ENCODE measurements around the gene SETD2. TPM values are rescaled to one million over a fixed set of nuclear protein-coding genes. Genes with fewer than 3 reads are reported as not detected.

SETD2 gene
- total and polyA plus RNA-seq, 7 donors: 12.0 to 72.6 (median 52.3) TPM

GRCh38 chr3:47007482-47008233, 156.3 kb downstream of the SETD2 start:
- peaks cover 0 to 15% (median 9%) of the 10 kb centered on the region in 4 donors for H3K4me1 ChIP-seq
- DNase-seq: peak; percentile 64
- WGBS, 2 donors: 91 to 95% methylated on average over 16 of the region's 16 CpGs
- no peaks in the 10 kb centered on the region for H3K9me3 ChIP-seq
- H3K36me3 ChIP-seq: peaks cover 0 to 33% (median 9%) of the 10 kb centered on the region in 4 donors
- intact Hi-C loops (cut with DNase I): loop anchor here (2.0 to 10.0 kb wide), 3 partner anchors 29 to 157 kb away; partner anchors contain the start of genes NBEAL2 and SETD2
- TF ChIP-seq EP300 (IDR thresholded peaks at IDR 0.05) (no peak), CTCF (IDR thresholded peaks at IDR 0.05) (no peak), POLR2A (IDR thresholded peaks at IDR 0.05) (no peak), POLR2AphosphoS5 (IDR thresholded peaks at IDR 0.05) (no peak)
- H3K27me3 ChIP-seq: no peaks in the 10 kb centered on the region
- H3K4me3 ChIP-seq: no peak overlapping the region
- no peak overlapping the region for H3K27ac ChIP-seq

DNA sequence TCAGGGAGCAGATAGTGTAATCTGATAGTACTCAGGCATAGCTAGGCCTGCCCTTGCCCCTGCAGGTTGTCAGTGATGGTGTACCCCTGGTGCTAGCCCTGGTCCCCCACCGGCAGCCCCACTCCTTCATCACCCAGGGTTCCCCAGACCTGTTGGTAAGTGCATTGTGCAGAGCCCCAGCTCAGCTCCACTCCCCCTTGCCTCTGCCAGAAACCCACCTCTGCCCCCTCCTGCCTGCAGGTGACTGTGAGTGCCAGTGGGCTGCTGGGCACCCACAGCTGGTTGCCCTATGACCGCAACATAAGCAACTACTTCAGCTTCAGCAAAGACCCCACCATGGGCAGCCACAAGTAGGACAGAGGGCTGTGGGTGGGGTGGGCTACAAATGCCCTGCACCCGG, 156.9 kb downstream of the SETD2 start:
- peaks cover 0 to 40% (median 15%) of the 10 kb centered on the region in 4 donors for H3K36me3 ChIP-seq
- no peaks in the 10 kb centered on the region for H3K27me3 ChIP-seq
- no peak overlapping the region for H3K4me3 ChIP-seq
- 92 to 93% methylated on average over 3 of the region's 3 CpGs for WGBS, 2 donors
- no peak for TF ChIP-seq CTCF (IDR thresholded peaks at IDR 0.05)
- TF ChIP-seq POLR2A (IDR thresholded peaks at IDR 0.05): no peak
- TF ChIP-seq EP300 (IDR thresholded peaks at IDR 0.05): no peak
- no peak for TF ChIP-seq POLR2AphosphoS5 (IDR thresholded peaks at IDR 0.05)
- H3K27ac ChIP-seq: no peak overlapping the region
- no peak for DNase-seq
- H3K9me3 ChIP-seq: no peaks in the 10 kb centered on the region
- H3K4me1 ChIP-seq: peaks cover 0 to 15% (median 9%) of the 10 kb centered on the region in 4 donors
- intact Hi-C loops (cut with DNase I): loop anchor here (10.0 kb wide), 1 partner anchor 158 kb away; the partner anchor contains the start of gene SETD2

- intact Hi-C loops (cut with DNase I): loop anchor here (10.0 kb wide), 1 partner anchor 159 kb away; the partner anchor contains the start of gene SETD2
- TF ChIP-seq POLR2AphosphoS5 (IDR thresholded peaks at IDR 0.05): no peak
- TF ChIP-seq CTCF (IDR thresholded peaks at IDR 0.05): no peak
- TF ChIP-seq POLR2A (IDR thresholded peaks at IDR 0.05): no peak
- TF ChIP-seq EP300 (IDR thresholded peaks at IDR 0.05): no peak
- WGBS, 2 donors: 89 to 93% methylated on average over 9 of the region's 9 CpGs
- Histone ChIP-seq H3K27ac (no peak overlapping the region), H3K27me3 (no peaks in the 10 kb centered on the region), H3K4me1 (peaks cover 0 to 15% (median 9%) of the 10 kb centered on the region in 4 donors), H3K9me3 (no peaks in the 10 kb centered on the region), H3K4me3 (no peak overlapping the region), H3K36me3 (peaks cover 0 to 48% (median 20%) of the 10 kb centered on the region in 4 donors)
- DNase-seq: no peak
Measured at GRCh38 chr3:47006145-47006651, 157.7 kb downstream of the SETD2 start.

GRCh38 chr3:47005212-47006144, 158.4 kb downstream of the SETD2 start:
- TF ChIP-seq CTCF (IDR thresholded peaks at IDR 0.05): no peak
- TF ChIP-seq POLR2A (IDR thresholded peaks at IDR 0.05): no peak
- TF ChIP-seq POLR2AphosphoS5 (IDR thresholded peaks at IDR 0.05): no peak
- no peak for TF ChIP-seq EP300 (IDR thresholded peaks at IDR 0.05)
- peak; percentile 65 for DNase-seq
- Histone ChIP-seq H3K27ac (no peak overlapping the region), H3K4me1 (peaks cover 0 to 15% (median 9%) of the 10 kb centered on the region in 4 donors), H3K36me3 (peaks cover 0 to 55% (median 24%) of the 10 kb centered on the region in 4 donors), H3K27me3 (no peaks in the 10 kb centered on the region), H3K9me3 (no peaks in the 10 kb centered on the region), H3K4me3 (no peak overlapping the region)
- intact Hi-C loops (cut with DNase I): loop anchor here (10.0 kb wide), 1 partner anchor 159 kb away; the partner anchor contains the start of gene SETD2
- 81 to 87% methylated on average over 32 of the region's 32 CpGs for WGBS, 2 donors

Data from sigmoid colon (tissue), 7 donors.